Kasumi-1 (cell line): Measurements from ENCODE around the gene PEAR1.

ENCODE experiments used
- DNase-seq, 2 experiments: peaks; one replicate each; lab custom pipeline; 2025; lab: John Stamatoyannopoulos, UW

The PEAR1 gene

DNA sequence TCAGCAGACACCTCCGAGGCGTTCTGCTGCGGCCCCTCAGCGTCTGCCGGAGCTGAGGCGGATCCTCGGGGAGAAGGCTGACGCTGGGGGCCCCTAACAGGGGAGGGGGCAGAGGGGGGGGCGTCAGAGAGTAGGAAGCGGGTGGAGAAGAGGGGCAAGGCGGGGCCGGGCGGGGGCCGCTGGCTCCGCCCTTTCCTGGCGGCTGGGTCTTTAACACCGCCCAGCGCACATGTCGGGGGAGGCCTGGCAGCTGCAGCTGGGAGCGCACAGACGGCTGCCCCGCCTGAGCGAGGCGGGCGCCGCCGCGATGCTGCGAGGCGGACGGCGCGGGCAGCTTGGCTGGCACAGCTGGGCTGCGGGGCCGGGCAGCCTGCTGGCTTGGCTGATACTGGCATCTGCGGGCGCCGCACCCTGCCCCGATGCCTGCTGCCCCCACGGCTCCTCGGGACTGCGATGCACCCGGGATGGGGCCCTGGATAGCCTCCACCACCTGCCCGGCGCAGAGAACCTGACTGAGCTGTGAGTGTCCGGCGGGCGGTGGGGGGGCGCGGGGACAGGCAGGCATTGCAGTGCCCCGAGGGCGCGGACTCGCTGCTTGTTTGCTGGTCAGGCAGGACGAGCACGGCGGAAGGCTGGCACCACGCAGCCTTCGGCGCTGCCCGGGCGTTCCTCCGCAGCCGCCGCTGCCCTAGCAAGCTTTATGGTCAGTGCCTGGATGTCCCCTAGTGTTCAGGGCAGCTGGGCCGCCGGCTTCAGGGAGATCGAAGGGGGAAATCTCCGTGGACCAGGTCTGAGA, 32.7 kb upstream of the PEAR1 start, which contains the start of gene NTRK1:
TSS of gene NTRK1 (plus strand) at position 238 of the 796 bp plus-strand sequence. CDS start at position 308, 70 bp downstream.
- peak in 1 of 2 experiments; percentile 20 for DNase-seq

DNA sequence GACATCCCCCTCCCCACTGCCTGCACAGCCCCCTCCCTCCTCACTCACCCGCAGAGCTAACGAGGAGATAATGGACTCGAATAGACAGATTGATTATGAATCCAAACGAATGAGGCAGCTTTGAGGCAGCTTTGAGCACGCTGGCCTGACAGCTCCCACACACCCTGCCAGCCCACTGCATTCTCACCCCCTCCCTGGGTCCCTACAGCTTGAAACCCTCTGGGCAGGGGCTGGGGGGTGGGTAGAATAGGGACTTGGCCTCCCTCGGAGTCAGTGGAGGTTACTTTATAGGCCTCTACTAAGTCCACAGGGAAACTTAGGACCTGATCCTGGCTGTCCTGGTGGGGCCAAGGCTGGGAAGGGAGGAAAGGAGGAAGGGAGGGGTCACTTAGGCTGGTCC, 30.9 kb upstream of the PEAR1 start:
- DNase-seq = no peak

DNA sequence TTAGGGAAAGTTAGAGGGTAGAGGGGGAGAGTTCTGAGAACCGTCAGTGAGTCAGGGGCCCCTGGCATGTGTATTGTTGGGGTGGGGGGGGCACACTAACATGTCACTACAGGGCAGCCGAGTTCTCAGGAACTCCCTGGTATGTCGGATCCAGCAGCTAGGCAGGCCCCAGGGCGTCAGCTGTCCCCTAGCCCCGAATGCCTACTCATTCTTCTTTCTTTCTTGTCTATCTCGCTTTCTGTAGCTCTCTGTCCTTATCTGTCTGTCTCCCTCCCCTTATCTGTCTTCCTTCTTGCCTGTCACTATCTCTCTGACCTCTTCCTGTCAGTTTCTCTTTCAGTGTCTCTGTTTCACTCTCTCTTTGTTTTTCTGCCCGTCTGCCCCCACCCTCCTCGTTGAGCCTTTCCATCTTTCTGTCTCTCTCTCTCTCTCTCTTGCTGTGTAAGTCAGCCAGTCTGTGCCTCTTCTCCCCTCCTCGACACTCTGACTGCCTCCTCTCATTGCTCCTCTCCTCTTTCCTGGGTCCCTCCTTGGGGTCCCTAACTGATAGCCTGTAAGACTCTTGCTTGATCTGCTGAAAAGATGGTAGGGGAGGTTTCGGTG, 30.4 kb upstream of the PEAR1 start:
- no peak for DNase-seq

DNA sequence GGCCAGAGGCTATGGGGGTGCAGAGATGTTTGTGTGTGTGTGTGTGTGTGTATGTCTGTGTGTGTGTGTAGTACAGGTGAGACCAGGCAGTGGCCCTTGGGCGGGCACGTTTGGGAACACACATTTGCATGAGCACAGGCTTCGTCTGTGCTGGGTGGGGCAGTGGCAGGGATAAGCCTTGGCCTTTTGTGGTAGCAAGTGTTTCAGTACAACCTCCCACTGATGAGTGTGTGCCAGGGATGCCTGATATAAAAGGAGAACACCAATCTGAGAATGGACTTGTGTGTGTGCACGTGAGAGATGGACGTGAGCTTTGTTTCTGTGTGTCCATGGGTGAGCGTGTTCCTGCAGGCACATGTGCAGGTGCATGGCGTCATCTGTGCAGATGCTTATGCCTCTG, 29.9 kb upstream of the PEAR1 start:
- no peak for DNase-seq

DNA sequence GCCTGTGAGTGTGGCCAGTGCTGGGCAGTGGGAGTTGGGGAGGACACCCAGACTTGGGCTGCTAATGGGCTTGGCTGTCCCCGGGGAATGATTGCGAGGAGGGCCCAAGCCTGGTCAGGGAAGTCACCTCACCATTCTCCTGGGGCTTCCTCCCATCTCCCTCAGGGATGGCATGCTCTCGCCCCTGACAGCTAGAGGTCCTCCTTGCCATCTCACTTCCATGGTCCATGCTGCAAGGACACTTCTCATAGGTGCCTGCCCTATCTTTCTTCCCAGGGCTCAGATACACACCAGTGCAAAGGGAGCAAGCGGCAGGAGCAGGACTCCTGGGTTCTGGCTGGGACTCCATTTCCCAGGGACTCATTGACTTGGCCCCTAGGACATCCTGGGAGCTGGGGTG, 28.7 kb upstream of the PEAR1 start:
- DNase-seq = no peak

DNA sequence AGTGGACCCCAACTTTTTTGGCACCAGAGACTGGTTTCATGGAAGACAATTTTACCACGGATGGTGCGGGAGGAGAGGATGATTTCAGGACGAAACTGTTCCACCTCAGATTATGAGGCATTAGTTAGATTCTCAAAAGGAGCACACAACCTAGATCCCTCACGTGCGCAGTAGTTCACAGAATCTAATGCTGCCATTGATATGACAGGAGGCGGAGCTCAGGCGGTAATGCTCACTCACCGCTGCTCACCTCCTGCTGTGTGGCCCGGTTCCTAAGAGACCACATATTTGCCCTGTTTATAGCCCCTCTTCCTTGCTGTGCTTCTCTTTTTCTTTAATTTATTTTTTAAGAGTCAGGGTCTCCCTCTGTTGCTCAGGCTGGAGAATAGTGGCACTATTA, 28.3 kb upstream of the PEAR1 start:
- no peak for DNase-seq

DNA sequence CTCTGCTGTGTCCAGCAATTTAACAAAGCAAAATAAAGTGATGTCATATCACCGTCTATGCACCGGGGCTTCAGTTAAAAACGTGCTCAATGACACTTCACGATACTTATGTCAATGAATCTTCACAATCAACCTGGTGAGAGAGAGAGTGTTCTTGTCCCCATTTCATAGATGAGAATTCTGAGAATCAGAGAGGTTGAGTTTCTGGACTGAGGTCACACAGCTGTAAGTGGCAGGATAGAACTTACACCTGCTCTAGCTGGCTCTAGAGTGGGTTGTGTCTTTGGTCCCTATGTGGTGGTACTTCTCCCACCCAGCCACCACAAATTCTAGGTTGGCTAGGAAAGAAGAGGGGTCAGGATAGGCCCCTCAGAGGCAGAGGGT, 27.7 kb upstream of the PEAR1 start:
- DNase-seq = no peak

DNA sequence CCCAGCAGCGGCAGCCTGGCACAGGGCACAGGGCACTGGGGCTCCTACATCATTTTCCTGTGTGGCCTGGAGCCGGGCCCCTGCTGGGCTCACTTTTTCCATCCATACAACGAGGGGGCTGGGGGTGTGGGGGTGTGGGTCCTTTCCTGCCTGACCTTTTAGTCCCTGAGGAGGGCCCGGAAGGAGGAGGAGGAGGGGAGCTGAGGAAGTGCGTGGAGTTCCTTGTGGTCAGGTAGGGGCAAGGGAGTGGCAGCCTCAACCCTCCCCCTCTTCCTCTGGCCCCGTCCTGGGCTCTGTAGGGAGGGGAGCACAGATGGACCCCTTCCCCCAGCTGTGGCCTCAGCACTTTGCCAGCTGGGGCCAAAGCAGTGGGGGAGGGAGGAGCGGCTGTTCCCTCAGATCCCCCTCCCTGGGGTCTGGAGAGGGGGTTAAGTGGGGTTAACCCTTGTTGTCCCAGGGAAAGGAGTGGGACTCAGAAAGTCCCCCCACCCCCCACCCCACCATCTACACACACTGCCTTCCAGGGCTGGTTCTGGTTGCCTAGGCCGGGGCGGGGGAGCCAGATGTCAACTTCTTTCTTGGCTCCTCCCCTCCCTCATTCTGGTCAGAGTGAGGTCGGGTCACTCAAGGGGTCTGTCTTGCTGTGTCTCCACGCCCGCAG, 27.1 kb upstream of the PEAR1 start:
- DNase-seq = no peak

DNA sequence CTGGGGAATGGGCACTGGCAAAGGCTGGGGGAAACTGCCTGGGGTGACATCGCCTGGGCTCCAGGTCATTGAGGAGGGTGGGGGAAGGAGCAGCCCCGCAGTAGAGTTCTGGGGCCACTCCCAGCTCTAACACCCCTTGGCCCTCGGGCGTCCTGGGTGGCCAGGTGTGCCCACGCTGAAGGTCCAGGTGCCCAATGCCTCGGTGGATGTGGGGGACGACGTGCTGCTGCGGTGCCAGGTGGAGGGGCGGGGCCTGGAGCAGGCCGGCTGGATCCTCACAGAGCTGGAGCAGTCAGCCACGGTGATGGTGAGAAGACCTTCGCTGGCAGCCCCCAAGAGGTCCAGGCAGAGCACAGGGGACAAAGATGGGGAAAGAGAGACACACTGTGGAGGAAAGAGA, 25.2 kb upstream of the PEAR1 start:
- no peak for DNase-seq

DNA sequence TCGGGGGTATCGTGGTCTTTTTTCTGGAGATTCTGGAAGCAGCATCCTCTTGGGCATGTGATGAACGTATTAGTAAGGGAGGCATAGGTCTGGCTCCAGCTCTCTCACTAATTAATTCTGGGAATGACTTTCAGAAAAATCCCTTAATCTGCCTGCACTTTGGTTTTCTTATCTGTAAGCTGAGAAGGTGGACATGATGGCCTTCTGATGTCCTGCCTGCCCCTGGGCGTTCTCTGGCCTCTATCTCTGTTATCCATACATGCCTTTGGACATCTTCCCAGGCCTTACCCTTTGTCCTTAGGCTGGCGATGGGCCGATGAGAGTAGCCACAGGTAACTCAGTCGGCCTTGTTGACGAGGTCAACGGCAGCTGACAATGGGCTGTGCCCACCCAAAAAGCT, 24.1 kb upstream of the PEAR1 start:
- DNase-seq = no peak

DNA sequence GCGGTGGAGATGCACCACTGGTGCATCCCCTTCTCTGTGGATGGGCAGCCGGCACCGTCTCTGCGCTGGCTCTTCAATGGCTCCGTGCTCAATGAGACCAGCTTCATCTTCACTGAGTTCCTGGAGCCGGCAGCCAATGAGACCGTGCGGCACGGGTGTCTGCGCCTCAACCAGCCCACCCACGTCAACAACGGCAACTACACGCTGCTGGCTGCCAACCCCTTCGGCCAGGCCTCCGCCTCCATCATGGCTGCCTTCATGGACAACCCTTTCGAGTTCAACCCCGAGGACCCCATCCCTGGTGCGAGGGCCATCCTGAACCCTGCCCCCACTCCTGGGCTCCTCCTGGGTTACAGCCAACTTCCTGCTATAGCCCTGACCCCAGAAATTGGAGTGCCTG, 19.9 kb upstream of the PEAR1 start:
- no peak for DNase-seq

DNA sequence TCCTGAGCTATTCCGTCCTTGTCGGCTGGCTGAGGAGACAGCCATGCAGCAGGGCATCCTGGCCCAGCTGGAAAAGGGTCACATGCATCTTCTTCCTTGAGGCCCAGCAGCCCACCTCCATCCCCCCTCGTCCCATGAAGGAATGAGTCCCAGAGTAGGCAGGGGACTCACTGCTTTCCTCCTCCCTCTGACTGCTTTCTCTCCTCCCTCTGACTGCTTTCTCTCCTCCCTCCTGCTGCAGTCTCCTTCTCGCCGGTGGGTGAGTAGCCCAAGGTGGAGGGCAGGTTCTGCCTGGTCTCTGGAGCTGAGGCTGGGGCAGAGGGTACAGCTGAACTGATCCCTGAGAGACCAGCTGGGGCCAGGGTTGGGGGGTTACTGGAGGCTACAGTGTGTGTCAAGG, 19.4 kb upstream of the PEAR1 start:
- DNase-seq = no peak

DNA sequence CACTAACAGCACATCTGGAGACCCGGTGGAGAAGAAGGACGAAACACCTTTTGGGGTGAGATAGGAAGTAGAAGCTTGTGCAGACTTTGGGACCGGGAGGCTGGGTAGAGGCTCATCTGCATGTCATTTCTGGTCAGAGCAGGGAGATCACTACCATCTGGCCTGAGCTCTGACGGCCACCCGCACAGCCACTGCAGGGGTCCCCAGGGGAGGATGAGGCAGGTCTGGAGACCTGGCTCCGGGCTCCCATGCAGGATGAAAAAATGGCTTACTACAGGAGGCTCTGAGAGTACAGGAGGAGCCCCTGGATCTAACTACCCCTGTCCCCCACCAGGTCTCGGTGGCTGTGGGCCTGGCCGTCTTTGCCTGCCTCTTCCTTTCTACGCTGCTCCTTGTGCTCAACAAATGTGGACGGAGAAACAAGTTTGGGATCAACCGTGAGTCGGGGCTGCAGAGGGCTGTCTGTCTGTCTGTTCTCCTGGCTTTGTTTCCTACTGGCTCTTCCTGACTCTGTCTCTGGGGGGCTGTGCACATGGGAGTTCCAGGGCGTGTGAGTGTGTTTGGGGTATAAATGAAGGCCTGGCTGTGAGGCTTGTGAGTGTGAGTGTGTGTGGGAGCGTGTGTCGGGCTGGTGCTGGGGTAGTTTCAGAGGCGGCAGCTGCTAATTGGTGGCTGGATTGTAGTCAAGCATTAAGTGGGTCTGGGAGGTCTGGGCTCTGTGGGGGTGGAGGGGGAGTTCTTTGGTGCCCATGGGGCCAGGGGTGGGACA, 18.8 kb upstream of the PEAR1 start:
- no peak for DNase-seq

DNA sequence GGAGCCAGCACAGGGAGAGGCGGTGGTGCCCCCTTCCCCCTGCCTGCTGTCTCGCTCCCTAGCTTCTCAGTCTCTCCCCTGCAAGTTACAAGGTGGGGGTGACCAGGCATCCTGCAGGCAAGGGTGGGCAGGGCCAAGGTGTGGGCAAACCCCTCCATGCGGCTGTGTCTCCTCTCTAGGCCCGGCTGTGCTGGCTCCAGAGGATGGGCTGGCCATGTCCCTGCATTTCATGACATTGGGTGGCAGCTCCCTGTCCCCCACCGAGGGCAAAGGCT, 18.2 kb upstream of the PEAR1 start:
- DNase-seq = no peak

DNA sequence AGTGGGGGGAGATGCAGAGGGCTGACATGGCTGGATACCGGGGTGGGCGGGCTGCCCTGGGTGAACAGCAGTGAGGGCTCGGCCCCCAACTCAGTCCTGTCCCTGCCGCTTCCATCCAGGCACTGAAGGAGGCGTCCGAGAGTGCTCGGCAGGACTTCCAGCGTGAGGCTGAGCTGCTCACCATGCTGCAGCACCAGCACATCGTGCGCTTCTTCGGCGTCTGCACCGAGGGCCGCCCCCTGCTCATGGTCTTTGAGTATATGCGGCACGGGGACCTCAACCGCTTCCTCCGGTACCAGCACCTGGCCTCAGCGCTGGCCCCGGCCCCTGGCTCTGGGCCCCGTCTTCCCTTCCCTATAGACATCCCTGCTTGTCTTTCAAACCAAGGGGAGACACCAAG, 17.2 kb upstream of the PEAR1 start:
- DNase-seq = no peak

DNA sequence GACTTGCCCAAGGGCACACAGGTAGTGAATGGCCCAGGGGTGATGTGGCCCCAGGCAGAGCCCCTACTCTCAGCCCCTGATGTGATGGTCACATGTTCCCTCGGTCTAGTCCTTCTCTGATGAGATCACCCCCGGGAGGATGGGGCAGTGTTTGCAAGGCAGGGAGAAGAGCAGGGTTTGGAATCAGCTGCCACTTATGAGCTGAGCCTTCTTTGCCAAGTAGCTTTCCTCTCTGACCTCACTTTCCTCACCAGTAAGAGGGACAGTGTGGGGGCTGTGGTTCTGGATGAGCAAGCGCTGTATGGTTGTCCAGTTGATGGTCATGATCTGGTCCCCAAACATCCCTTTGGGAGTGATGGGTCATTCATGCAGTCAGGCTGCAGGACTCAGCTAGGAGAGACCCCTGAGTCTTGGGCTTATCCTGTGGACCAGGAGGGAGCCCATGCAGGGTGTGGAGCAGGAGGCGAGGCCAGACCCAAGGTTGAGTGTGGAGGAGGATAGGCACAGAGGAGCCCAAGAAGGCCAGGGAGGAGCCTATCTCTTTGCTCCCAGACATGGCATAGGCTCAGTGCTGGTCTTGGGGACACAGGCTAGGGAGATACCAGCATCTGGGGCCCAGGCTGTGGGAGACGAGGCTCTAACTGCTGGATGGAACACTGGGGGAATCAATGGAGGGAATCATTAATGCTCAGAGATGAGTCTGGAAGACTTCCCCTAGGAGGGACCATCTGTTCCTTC, 15.9 kb upstream of the PEAR1 start:
- no peak for DNase-seq

DNA sequence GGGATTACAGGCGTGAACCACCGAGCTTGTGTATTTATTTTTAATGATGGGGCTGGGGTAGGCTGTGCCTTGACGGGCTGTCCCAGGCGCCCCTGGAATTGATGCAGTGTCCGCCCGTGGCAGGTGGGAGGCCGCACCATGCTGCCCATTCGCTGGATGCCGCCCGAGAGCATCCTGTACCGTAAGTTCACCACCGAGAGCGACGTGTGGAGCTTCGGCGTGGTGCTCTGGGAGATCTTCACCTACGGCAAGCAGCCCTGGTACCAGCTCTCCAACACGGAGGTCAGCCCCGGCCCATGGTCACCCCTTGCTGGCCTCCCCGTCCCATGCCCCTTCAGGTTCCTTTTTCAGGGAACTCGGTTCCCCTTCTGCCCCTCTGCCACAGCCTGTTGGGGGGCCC, 13.6 kb upstream of the PEAR1 start:
- no peak for DNase-seq

DNA sequence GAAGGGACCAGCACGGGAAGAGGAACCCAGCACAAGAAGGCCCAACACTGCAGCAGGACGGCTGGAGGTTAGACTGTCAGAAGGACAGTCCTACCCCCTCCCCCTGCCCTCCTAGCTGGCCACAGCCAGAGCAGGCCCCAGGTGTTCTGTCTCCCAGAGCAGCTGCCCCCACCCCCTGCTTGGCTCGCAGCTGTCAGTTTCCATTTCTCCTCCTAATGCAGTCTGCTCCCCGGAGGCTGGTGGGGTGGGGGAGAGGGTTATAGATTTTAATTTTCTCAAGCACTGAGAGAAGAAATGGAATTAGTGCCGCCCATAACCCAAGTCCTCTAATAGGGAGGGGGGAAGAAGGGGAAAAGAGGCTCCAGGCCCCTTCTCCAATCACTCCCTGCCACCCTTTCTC, 13.0 kb upstream of the PEAR1 start:
- DNase-seq = no peak

DNA sequence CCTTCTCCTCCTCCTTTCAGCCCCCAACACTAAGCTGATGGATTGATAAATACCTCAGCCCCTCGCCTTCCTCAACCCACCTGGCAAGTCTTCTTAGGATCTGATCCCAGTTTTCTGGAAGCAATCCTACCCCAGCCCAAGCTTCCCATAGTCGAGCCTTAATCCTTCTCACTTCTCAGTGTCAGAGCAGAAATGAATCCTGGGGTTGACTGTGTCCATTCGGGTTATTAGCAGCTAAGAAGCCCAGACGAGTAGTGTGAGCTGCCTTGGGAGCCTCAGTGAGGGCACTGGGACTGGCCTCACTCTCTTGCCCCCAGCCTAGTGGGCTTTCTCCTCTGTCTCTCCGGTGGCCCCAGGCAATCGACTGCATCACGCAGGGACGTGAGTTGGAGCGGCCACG, 12.4 kb upstream of the PEAR1 start:
- no peak for DNase-seq

DNA sequence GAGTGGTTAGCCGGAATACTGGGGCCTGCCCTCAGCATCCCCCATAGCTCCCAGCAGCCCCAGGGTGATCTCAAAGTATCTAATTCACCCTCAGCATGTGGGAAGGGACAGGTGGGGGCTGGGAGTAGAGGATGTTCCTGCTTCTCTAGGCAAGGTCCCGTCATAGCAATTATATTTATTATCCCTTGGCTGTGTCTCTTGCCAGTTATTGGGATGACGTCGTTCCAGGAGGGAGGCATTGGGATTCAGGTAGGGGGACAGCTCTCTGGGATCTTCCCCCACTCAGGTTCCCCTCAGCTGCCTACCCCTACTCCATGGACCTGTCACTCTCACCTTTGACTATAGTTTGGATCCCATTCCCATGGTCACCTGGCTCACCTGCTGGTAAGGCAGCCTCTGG, 11.9 kb upstream of the PEAR1 start:
- DNase-seq = no peak

DNA sequence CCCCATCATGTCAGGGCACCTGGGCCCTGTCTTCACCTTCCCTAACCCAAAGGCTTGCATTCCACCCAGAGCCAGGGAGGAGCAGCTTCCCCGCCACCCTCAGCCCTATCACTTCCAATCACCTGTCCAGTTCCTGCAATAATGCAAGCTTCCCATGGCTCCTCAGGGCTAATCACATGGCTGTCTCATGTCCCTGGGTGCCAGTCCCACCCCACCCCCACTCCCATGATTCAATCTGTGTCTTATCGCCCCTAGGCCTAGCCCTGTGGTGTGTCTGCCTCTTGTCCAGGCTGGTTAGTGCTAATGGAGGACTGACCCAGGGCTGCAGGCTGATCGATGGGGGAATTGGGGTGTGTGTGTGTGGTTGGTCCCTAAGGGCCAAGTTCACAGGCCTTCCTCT, 11.0 kb upstream of the PEAR1 start:
- no peak for DNase-seq

DNA sequence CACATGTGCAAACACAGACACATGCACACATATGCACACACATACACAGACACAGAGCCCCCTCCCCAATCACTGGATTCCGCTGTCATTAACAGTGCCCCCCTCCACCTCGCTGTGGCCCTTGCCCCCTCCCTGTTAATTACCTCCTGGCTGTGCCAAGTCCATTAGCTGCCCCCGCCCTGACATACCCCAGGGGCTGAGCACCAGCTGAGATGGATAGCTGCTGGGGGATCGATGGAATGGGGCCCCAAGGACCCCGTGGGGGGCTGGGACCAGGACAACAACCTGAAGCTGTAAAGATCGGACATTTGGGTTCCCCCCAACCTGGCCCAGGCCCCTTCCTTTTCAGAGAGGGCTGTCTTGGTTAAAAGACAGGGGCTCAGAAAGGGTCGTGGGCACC, 9.6 kb upstream of the PEAR1 start:
- DNase-seq = no peak
